Bronchial epithelial cell (primary cell): Measurements from ENCODE around the gene CMC1. TPM values are rescaled to one million over a fixed set of nuclear protein-coding genes. Genes with fewer than 3 reads are reported as not detected.

ENCODE experiments used
- DNase-seq: peaks from one replicate; pipeline ENCODE4 v3.0.0-alpha.2; 2010; ENCODE audit warnings: low read depth
- FAIRE-seq: peaks from 2 replicates; lab custom pipeline; 2011; peaks lifted over from hg19 to GRCh38; lab: Jason Lieb, UNC
- H3K27me3 ChIP-seq: 2 replicates; pipeline ENCODE4 v1.5.1; 2011; ENCODE audit warnings: low read length; ENCODE audit not compliant: control insufficient read depth, insufficient read depth
- H3K36me3 ChIP-seq: 2 replicates; pipeline ENCODE4 v1.5.1; 2011; ENCODE audit warnings: low read length; ENCODE audit not compliant: control insufficient read depth, insufficient read depth
- H3K4me3 ChIP-seq: 2 replicates; pipeline ENCODE4 v1.5.1; 2011; ENCODE audit warnings: mild to moderate bottlenecking, low read depth, low read length, control low read depth
- total RNA-seq: library from RNA; depleted of rRNA; stranded (reverse); fragments of >200 nt; gene quantifications from 2 replicates; pipeline ENCODE4 v1.2.1, GENCODE V29; 2014
- TF ChIP-seq, protein P1 (sequence below): IDR thresholded peaks from 2 replicates; pipeline ENCODE4 v1.5.1; 2011; ENCODE audit warnings: mild to moderate bottlenecking, moderate library complexity, low read length, control low read depth, inconsistent platforms; ENCODE audit not compliant: insufficient read depth, severe bottlenecking

Gene CMC1
- total RNA-seq, 1 donor from 2014 or later: 2.4 TPM

DNA sequence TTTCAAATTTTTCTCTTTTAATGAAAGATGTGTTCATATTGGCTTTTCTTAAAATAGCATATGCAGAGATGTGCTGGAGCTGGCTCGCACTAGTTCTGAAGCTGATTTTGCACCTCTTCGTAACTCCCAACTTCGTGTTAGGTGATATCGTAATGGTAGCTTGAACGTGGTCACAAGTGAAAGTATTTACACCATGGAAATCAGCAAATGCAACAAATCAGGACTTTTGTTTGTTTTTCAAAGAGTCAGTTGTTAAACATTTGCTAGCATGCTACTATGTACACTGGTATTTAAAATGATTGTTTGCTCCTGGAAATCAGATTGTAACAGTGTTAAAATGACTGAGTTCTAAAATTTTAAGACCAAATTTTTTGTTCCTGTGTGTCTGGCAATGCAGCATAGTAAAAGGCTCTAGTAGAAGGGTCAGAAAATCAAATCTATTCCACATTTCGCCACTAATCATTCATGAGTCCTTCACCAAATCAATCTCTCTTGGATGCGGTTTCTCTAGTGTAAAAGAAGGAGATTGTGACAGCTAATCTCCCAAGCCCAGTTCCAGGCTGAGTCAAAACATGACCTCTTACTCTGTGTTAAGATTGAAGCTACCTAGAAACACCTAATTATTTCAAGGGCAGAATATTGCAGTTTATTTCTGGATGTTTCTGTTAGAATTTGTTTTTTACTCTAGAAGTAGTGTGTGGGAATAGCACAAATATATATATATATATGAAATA lies 34.3 kb upstream of the CMC1 start:
- H3K36me3 ChIP-seq: no peaks in the 10 kb centered on the region
- FAIRE-seq (no peak), DNase-seq (no peak)

DNA sequence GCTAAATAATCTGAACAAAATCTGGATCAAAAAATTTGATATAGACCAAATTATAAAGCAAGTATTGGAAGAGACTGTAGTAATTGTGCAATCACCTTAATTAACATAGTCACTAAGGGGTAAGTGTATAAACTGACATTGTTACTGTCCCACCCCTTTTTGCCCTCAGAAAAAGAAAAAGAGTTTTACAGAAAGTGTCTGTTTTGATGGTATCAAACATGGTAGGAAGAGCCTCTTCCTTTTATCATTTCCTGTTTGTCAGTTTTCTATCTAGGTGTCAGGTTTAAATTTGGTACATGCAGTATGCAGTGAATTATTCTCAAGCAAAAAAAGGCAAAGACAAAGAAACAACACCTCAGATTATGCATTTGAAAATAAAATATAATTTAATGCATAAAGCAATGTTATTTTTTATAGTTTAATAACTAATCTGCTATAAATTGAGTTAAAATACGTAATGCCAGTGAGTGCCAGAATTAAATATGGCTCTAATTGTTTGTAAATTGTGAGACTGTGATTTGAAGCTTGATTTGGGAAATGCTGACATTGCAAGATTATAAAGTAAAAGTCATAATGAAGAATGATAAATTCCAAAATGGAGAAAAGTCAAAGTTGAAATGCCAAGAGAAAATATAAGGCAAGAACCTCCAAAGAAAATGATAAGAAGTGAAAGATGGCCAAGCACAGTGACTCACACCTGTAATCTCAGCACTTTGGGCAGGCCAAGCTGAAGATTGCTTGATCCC lies 30.3 kb upstream of the CMC1 start:
- FAIRE-seq (no peak), DNase-seq (no peak)
- Histone ChIP-seq H3K27me3 (no peaks in the 10 kb centered on the region), H3K4me3 (no peak overlapping the region), H3K36me3 (no peaks in the 10 kb centered on the region)
- TF ChIP-seq, protein P1, sequence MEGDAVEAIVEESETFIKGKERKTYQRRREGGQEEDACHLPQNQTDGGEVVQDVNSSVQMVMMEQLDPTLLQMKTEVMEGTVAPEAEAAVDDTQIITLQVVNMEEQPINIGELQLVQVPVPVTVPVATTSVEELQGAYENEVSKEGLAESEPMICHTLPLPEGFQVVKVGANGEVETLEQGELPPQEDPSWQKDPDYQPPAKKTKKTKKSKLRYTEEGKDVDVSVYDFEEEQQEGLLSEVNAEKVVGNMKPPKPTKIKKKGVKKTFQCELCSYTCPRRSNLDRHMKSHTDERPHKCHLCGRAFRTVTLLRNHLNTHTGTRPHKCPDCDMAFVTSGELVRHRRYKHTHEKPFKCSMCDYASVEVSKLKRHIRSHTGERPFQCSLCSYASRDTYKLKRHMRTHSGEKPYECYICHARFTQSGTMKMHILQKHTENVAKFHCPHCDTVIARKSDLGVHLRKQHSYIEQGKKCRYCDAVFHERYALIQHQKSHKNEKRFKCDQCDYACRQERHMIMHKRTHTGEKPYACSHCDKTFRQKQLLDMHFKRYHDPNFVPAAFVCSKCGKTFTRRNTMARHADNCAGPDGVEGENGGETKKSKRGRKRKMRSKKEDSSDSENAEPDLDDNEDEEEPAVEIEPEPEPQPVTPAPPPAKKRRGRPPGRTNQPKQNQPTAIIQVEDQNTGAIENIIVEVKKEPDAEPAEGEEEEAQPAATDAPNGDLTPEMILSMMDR: no peak

More for the DNA sequence above, 34.3 kb upstream of the CMC1 start:
- Histone ChIP-seq H3K27me3 (no peaks in the 10 kb centered on the region), H3K4me3 (no peak overlapping the region)
- TF ChIP-seq, protein P1: no peak

DNA sequence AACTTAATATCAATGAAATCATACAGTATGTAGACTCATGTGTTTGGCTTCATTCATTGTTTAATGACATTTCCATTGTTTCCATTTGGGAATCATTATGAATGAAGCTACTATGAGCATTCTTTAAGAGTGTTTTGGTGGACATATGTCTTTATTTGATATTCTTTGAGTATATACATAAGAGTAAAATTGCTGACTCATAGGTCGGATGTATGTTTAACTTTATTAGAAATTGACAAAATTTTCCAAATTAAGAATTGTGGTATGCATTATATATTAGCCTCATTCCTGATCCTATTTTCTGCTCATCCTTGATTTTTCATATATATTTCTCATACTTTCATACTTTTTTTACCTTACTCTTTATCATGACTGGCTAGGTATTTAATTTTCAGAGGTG lies 28.7 kb upstream of the CMC1 start:
- DNase-seq: no peak
- Histone ChIP-seq H3K36me3 (no peaks in the 10 kb centered on the region), H3K4me3 (no peak overlapping the region), H3K27me3 (no peaks in the 10 kb centered on the region)
- no peak for FAIRE-seq
- TF ChIP-seq, protein P1: no peak

DNA sequence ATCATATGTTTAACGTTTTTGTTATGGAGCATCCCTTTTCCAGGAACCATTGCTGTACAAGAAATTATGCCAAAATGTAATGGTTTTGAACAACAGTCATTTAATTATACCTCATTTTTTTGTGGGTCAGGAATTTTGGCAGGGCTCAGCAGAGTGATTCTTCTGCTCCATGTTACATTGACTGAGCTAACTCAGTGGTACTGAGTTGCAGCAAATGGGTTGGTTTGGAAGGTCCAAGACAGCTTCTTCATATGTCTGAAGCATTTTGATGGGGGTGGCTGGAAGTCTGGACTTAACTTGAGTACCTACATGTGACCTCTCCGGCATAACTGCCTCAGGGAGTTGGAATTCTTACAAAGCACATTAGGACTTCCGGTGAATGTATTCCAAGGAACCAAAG lies 26.0 kb upstream of the CMC1 start:
- H3K36me3 ChIP-seq: no peaks in the 10 kb centered on the region
- FAIRE-seq (no peak), DNase-seq (no peak)
- H3K27me3 ChIP-seq: no peaks in the 10 kb centered on the region
- TF ChIP-seq, protein P1: no peak
- H3K4me3 ChIP-seq: no peak overlapping the region

DNA sequence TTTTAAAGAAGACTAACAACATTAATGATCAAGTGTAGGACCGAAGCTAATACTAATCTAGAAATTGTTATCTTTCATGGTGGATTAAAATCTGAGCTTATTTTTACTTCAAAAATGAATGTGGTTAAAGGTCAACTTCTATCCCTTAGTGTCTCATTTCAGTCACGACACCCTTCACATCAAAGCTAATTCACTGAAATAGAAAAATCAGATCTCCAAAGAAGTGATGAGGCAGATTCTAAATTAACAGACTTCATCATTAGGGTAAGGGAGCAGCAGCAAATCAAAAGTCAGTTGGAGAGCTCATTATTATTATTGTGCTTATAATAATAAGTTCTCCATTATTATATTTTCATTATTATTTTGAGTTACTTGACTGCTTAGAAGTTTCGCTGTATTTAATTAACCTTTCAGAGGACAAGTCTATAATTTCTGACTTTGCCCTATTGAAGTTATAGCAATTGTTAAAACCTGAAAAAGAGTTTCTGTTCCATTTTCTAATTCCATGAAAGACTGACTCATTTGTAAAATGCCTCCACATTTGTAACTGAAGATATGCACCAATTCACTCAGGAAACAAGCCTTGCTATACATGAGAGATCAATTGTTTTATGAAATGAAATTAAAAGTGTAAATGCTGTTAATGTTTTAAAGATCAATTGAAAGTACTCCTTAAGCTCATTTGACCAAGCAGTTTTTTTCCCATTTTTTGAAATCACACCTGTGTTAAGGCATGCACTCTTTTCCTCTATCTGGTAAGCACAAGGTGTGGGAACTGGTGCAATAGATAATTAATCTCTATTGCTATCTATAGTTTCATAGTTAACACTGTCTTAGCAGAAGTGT lies 23.1 kb upstream of the CMC1 start:
- FAIRE-seq (no peak), DNase-seq (no peak)
- TF ChIP-seq, protein P1: no peak

More for the DNA sequence above, 23.1 kb upstream of the CMC1 start:
- Histone ChIP-seq H3K27me3 (no peaks in the 10 kb centered on the region), H3K36me3 (no peaks in the 10 kb centered on the region), H3K4me3 (no peak overlapping the region)
